Stimulated activated CD8-positive, alpha-beta memory T cell treated with anti-CD3 and anti-CD28 coated beads, Interleukin-2, amount 100 ng/mL, for 48 hours (primary cell): ENCODE results near the gene RRAGC.
"Not testable (repeated sequence)": the region's sequence is repeated elsewhere in the genome, so short reads cannot be mapped to it uniquely, and the experiment has no call there.

ENCODE experiments used
- DNase-seq, 2 donors: peaks; one replicate each; pipeline ENCODE4 v3.0.0-alpha.2; 2020; ENCODE audit warnings: low read depth in 2 of 2

The RRAGC gene

GRCh38 chr1:38817267-38818174 lies 42.1 kb downstream of the RRAGC start:
- DNase-seq: no peak

GRCh38 chr1:38815903-38816627 lies 43.5 kb downstream of the RRAGC start:
- no peak for DNase-seq

- DNase-seq: no peak
These were observed 44.5 kb downstream of the RRAGC start for GRCh38 chr1:38814984-38815464.

- no peak for DNase-seq
These were observed 45.1 kb downstream of the RRAGC start for GRCh38 chr1:38814444-38814983.

GRCh38 chr1:38812981-38813380 lies 46.6 kb downstream of the RRAGC start:
- DNase-seq: no peak

- DNase-seq: not testable (repeated sequence)
These were observed 48.1 kb downstream of the RRAGC start for GRCh38 chr1:38811466-38811865.

GRCh38 chr1:38806090-38806489 lies 53.5 kb downstream of the RRAGC start:
- no peak for DNase-seq

- no peak for DNase-seq
These were observed 54.5 kb downstream of the RRAGC start for GRCh38 chr1:38805036-38805435.

- DNase-seq: no peak
These were observed 55.3 kb downstream of the RRAGC start for GRCh38 chr1:38804062-38804886.

- DNase-seq: no peak
These were observed 55.9 kb downstream of the RRAGC start for GRCh38 chr1:38803647-38804046.

- no peak for DNase-seq
These were observed 58.6 kb downstream of the RRAGC start for GRCh38 chr1:38800720-38801671.

GRCh38 chr1:38793299-38793698 lies 66.3 kb downstream of the RRAGC start:
- DNase-seq: no peak

- no peak for DNase-seq
These were observed 67.7 kb downstream of the RRAGC start for GRCh38 chr1:38791892-38792291.

- no peak for DNase-seq
These were observed 68.4 kb downstream of the RRAGC start for GRCh38 chr1:38791164-38791515.

GRCh38 chr1:38790422-38791163 lies 69.0 kb downstream of the RRAGC start:
- no peak for DNase-seq

GRCh38 chr1:38789498-38790169 lies 69.9 kb downstream of the RRAGC start:
- DNase-seq: no peak

GRCh38 chr1:38788341-38789336 lies 70.9 kb downstream of the RRAGC start:
- no peak for DNase-seq
